Measurements from ENCODE around the gene KIR3DL3. TPM values are rescaled to one million over a fixed set of nuclear protein-coding genes. Genes with fewer than 3 reads are reported as not detected.

KIR3DL3 gene
- not detected in 2 replicates for total RNA-seq

GRCh38 chr19:54724142-54724541 lies at the start of gene KIR3DL3:
Gene KIR3DL3 (plus strand): TSS chr19:54724442. CDS start chr19:54724497, 55 bp downstream.

GRCh38 chr19:54738306-54738705 lies 14.1 kb downstream of the KIR3DL3 start, which contains the start of gene KIR2DL3:
Gene KIR2DL3 (plus strand): TSS chr19:54738513. CDS start chr19:54738546, 33 bp downstream.

GRCh38 chr19:54769646-54770045 lies 45.4 kb downstream of the KIR3DL3 start, which contains the start of gene KIR2DL1:
Gene KIR2DL1 (plus strand): TSS chr19:54769793. CDS start chr19:54769851, 58 bp downstream.

Other genes starting within 250 kb of the KIR3DL3 start
- not detected in 2 replicates for gene LAIR2, start 221.6 kb upstream of the KIR3DL3 start, total RNA-seq
- gene LILRA2, start 150.7 kb upstream of the KIR3DL3 start, total RNA-seq = not detected in 2 replicates
- not detected in 2 replicates for gene LILRA1, start 130.8 kb upstream of the KIR3DL3 start, total RNA-seq
- not detected in 2 replicates for gene LILRB1, start 94.0 kb upstream of the KIR3DL3 start, total RNA-seq
- gene LILRB4, start 61.5 kb upstream of the KIR3DL3 start, total RNA-seq = not detected in 2 replicates
- gene KIR2DL3, start 14.1 kb downstream of the KIR3DL3 start, total RNA-seq = not detected in 2 replicates
- not detected in 2 replicates for gene KIR2DL1, start 45.4 kb downstream of the KIR3DL3 start, total RNA-seq
- gene KIR2DL4, start 79.2 kb downstream of the KIR3DL3 start, total RNA-seq = not detected in 2 replicates
- gene KIR3DL1, start 92.0 kb downstream of the KIR3DL3 start, total RNA-seq = not detected in 2 replicates
- gene KIR2DS4, start 108.2 kb downstream of the KIR3DL3 start, total RNA-seq = not detected in 2 replicates
- not detected in 2 replicates for gene KIR3DL2, start 126.0 kb downstream of the KIR3DL3 start, total RNA-seq
- not detected in 2 replicates for gene FCAR, start 149.8 kb downstream of the KIR3DL3 start, total RNA-seq
- gene NCR1, start 181.7 kb downstream of the KIR3DL3 start, total RNA-seq = not detected in 2 replicates
- gene NLRP7, start 223.1 kb downstream of the KIR3DL3 start, total RNA-seq = not detected in 2 replicates
- gene NLRP2, start 241.9 kb downstream of the KIR3DL3 start, total RNA-seq = under 0.01 and 0.34 TPM in 2 replicates

Data from bronchus fibroblast of lung (primary cell).